ENCODE results near the gene ARHGEF12.

ARHGEF12 gene

GRCh38 chr11:120511116-120511819 lies 175.1 kb downstream of the ARHGEF12 start, which contains the start of gene GRIK4:
Gene GRIK4 (plus strand): TSS chr11:120511748. CDS start chr11:120660319, 148,571 bp downstream.
- intact Hi-C loops (cut with DNase I): loop anchor here (1.0 to 5.0 kb wide), 7 partner anchors 56 to 681 kb away; no protein-coding TSS in a partner anchor
- DNase-seq: peak; percentile 78 to 98 (median 92)

GRCh38 chr11:120511820-120512738 lies 175.9 kb downstream of the ARHGEF12 start:
- peak in 5 of 10 donors; percentile 29 to 85 (median 32) for DNase-seq
- intact Hi-C loops (cut with DNase I): loop anchor here (1.0 to 5.0 kb wide), 7 partner anchors 55 to 680 kb away; no protein-coding TSS in a partner anchor

GRCh38 chr11:120512739-120513435 lies 176.7 kb downstream of the ARHGEF12 start:
- intact Hi-C loops (cut with DNase I): loop anchor here (5.0 kb wide), 2 partner anchors 54 to 679 kb away; no protein-coding TSS in a partner anchor
- peak in 9 of 10 donors; percentile 40 to 91 (median 50) for DNase-seq

GRCh38 chr11:120513436-120514315 lies 177.5 kb downstream of the ARHGEF12 start:
- intact Hi-C loops (cut with DNase I): loop anchor here (5.0 kb wide), 2 partner anchors 54 to 679 kb away; no protein-coding TSS in a partner anchor
- DNase-seq: peak in 2 of 10 donors; percentile 79 to 84

GRCh38 chr11:120514541-120515121 lies 178.4 kb downstream of the ARHGEF12 start:
- intact Hi-C loops (cut with DNase I): loop anchor here (5.0 kb wide), 2 partner anchors 53 to 678 kb away; no protein-coding TSS in a partner anchor
- peak in 2 of 10 donors; percentile 39 to 78 for DNase-seq

- DNase-seq: peak in 2 of 10 donors; percentile 38 to 55
- intact Hi-C loops (cut with DNase I): no loop called here
Observed at GRCh38 chr11:120515186-120515723, 179.0 kb downstream of the ARHGEF12 start.

GRCh38 chr11:120516461-120517389 lies 180.5 kb downstream of the ARHGEF12 start:
- intact Hi-C loops (cut with DNase I): no loop called here
- peak in 2 of 10 donors; percentile 80 to 86 for DNase-seq

GRCh38 chr11:120517390-120517761 lies 181.2 kb downstream of the ARHGEF12 start:
- intact Hi-C loops (cut with DNase I): no loop called here
- DNase-seq: peak in 2 of 10 donors; percentile 59 to 84

GRCh38 chr11:120517801-120518291 lies 181.6 kb downstream of the ARHGEF12 start:
- intact Hi-C loops (cut with DNase I): no loop called here
- peak in 1 of 10 donors; percentile 59 for DNase-seq

- DNase-seq: peak in 2 of 10 donors; percentile 49 to 65
- intact Hi-C loops (cut with DNase I): no loop called here
Observed at GRCh38 chr11:120518356-120518755, 182.1 kb downstream of the ARHGEF12 start.

- DNase-seq: peak in 1 of 10 donors; percentile 17
- intact Hi-C loops (cut with DNase I): no loop called here
Observed at GRCh38 chr11:120519474-120519873, 183.3 kb downstream of the ARHGEF12 start.

GRCh38 chr11:120520091-120520822 lies 184.0 kb downstream of the ARHGEF12 start:
- peak in 2 of 10 donors; percentile 44 to 62 for DNase-seq
- intact Hi-C loops (cut with DNase I): no loop called here

- DNase-seq: peak in 2 of 10 donors; percentile 29 to 32
- intact Hi-C loops (cut with DNase I): no loop called here
Observed at GRCh38 chr11:120521176-120521575, 185.0 kb downstream of the ARHGEF12 start.

- intact Hi-C loops (cut with DNase I): no loop called here
- peak in 2 of 10 donors; percentile 46 to 47 for DNase-seq
Observed at GRCh38 chr11:120522021-120522420, 185.8 kb downstream of the ARHGEF12 start.

GRCh38 chr11:120522736-120523135 lies 186.5 kb downstream of the ARHGEF12 start:
- DNase-seq: peak in 2 of 10 donors; percentile 39 to 40
- intact Hi-C loops (cut with DNase I): no loop called here

GRCh38 chr11:120523196-120523595 lies 187.0 kb downstream of the ARHGEF12 start:
- intact Hi-C loops (cut with DNase I): no loop called here
- peak in 2 of 10 donors; percentile 58 to 61 for DNase-seq

All from posterior cingulate gyrus (tissue), 11 donors.